Skeletal muscle tissue (tissue), 4 donors: ENCODE results near the gene HACD2. TPM values are rescaled to one million over a fixed set of nuclear protein-coding genes. Genes with fewer than 3 reads are reported as not detected.

ENCODE experiments used
- H3K27ac ChIP-seq: one replicate; pipeline ENCODE4 v1.7.0; 2013; ENCODE audit warnings: mild to moderate bottlenecking, low read depth, low read length, inconsistent platforms
- H3K27me3 ChIP-seq, 3 donors: one replicate each; pipeline ENCODE4 v1.7.0; 2013; ENCODE audit warnings: low read length in 3 of 3; ENCODE audit not compliant: control insufficient read depth in 3 of 3, insufficient read depth in 3 of 3
- H3K36me3 ChIP-seq, 3 donors: one replicate each; pipeline ENCODE4 v1.7.0; 2013; ENCODE audit warnings: low read length in 3 of 3; ENCODE audit not compliant: control insufficient read depth in 3 of 3, insufficient read depth in 3 of 3
- H3K4me1 ChIP-seq, 3 donors: one replicate each; pipeline ENCODE4 v1.7.0; 2013; ENCODE audit warnings: low read length in 3 of 3, mild to moderate bottlenecking in 3 of 3; ENCODE audit not compliant: control insufficient read depth in 3 of 3, insufficient read depth in 3 of 3
- H3K4me3 ChIP-seq, 3 donors: one replicate each; pipeline ENCODE4 v1.7.0; 2013; ENCODE audit warnings: low read length in 3 of 3
- H3K9ac ChIP-seq, 3 donors: one replicate each; pipeline ENCODE4 v1.7.0; 2013; ENCODE audit warnings: low read length in 3 of 3, mild to moderate bottlenecking in 3 of 3, moderate library complexity in 2 of 3, low read depth in 1 of 3
- H3K9me3 ChIP-seq, 3 donors: one replicate each; pipeline ENCODE4 v1.7.0; 2013; ENCODE audit warnings: low read length in 3 of 3; ENCODE audit not compliant: control insufficient read depth in 3 of 3
- total RNA-seq: library from RNA; depleted of rRNA; stranded (reverse); fragments of >200 nt; gene quantifications from one replicate; pipeline ENCODE4 v1.2.3, GENCODE V29; 2014
- donor health status: Osteomylitis.

HACD2 gene
- total RNA-seq, 1 donor from 2014 or later: 15.7 TPM

- no peak overlapping the region for H3K4me3 ChIP-seq
- no peak overlapping the region for H3K9ac ChIP-seq
Observed at GRCh38 chr3:123535580-123535979, 49.3 kb downstream of the HACD2 start.

GRCh38 chr3:123534264-123534663, 50.6 kb downstream of the HACD2 start:
- H3K27me3 ChIP-seq: no peaks in the 10 kb centered on the region
- no peaks in the 10 kb centered on the region for H3K4me1 ChIP-seq
- no peaks in the 10 kb centered on the region for H3K36me3 ChIP-seq
- H3K9ac ChIP-seq: no peak overlapping the region
- no peak overlapping the region for H3K4me3 ChIP-seq
- H3K27ac ChIP-seq: no peak overlapping the region
- no peaks in the 10 kb centered on the region for H3K9me3 ChIP-seq

More at GRCh38 chr3:123535580-123535979, 49.3 kb downstream of the HACD2 start:
- H3K27ac ChIP-seq: no peak overlapping the region
- no peaks in the 10 kb centered on the region for H3K36me3 ChIP-seq
- H3K4me1 ChIP-seq: no peaks in the 10 kb centered on the region
- no peaks in the 10 kb centered on the region for H3K27me3 ChIP-seq
- H3K9me3 ChIP-seq: no peaks in the 10 kb centered on the region

- no peaks in the 10 kb centered on the region for H3K9me3 ChIP-seq
- no peaks in the 10 kb centered on the region for H3K27me3 ChIP-seq
- no peak overlapping the region for H3K27ac ChIP-seq
- H3K4me3 ChIP-seq: no peak overlapping the region
- no peaks in the 10 kb centered on the region for H3K4me1 ChIP-seq
- no peak overlapping the region for H3K9ac ChIP-seq
- no peaks in the 10 kb centered on the region for H3K36me3 ChIP-seq
Observed at GRCh38 chr3:123533554-123534159, 51.2 kb downstream of the HACD2 start.

GRCh38 chr3:123528130-123528529, 56.7 kb downstream of the HACD2 start:
- Histone ChIP-seq H3K9ac (no peak overlapping the region), H3K36me3 (peaks cover 2 to 15% (median 15%) of the 10 kb centered on the region in 3 donors), H3K4me3 (no peak overlapping the region), H3K4me1 (no peaks in the 10 kb centered on the region), H3K27me3 (no peaks in the 10 kb centered on the region), H3K27ac (no peak overlapping the region), H3K9me3 (no peaks in the 10 kb centered on the region)

GRCh38 chr3:123527046-123527445, 57.8 kb downstream of the HACD2 start:
- Histone ChIP-seq H3K4me1 (peaks cover 3 to 7% (median 5%) of the 10 kb centered on the region in 3 donors), H3K27ac (no peak overlapping the region)

GRCh38 chr3:123526474-123526873, 58.4 kb downstream of the HACD2 start:
- Histone ChIP-seq H3K27me3 (no peaks in the 10 kb centered on the region), H3K4me1 (peaks cover 3 to 8% (median 5%) of the 10 kb centered on the region in 3 donors), H3K27ac (no peak overlapping the region), H3K9ac (no peak overlapping the region), H3K9me3 (no peaks in the 10 kb centered on the region), H3K36me3 (peaks cover 5 to 15% (median 15%) of the 10 kb centered on the region in 3 donors), H3K4me3 (no peak overlapping the region)

More at GRCh38 chr3:123527046-123527445, 57.8 kb downstream of the HACD2 start:
- no peak overlapping the region for H3K9ac ChIP-seq
- no peak overlapping the region for H3K4me3 ChIP-seq
- no peaks in the 10 kb centered on the region for H3K27me3 ChIP-seq
- no peaks in the 10 kb centered on the region for H3K9me3 ChIP-seq
- H3K36me3 ChIP-seq: peaks cover 5 to 15% (median 15%) of the 10 kb centered on the region in 3 donors

GRCh38 chr3:123525433-123525832, 59.4 kb downstream of the HACD2 start:
- H3K9ac ChIP-seq: no peak overlapping the region
- H3K4me1 ChIP-seq: peaks cover 3 to 10% (median 5%) of the 10 kb centered on the region in 3 donors
- peaks cover 5 to 15% (median 15%) of the 10 kb centered on the region in 3 donors for H3K36me3 ChIP-seq
- no peak overlapping the region for H3K4me3 ChIP-seq
- H3K9me3 ChIP-seq: no peaks in the 10 kb centered on the region
- no peak overlapping the region for H3K27ac ChIP-seq
- H3K27me3 ChIP-seq: no peaks in the 10 kb centered on the region

GRCh38 chr3:123524981-123525380, 59.9 kb downstream of the HACD2 start:
- no peak overlapping the region for H3K4me3 ChIP-seq
- H3K4me1 ChIP-seq: peaks cover 3 to 10% (median 5%) of the 10 kb centered on the region in 3 donors
- no peak overlapping the region for H3K9ac ChIP-seq
- H3K9me3 ChIP-seq: no peaks in the 10 kb centered on the region
- no peak overlapping the region for H3K27ac ChIP-seq
- H3K27me3 ChIP-seq: no peaks in the 10 kb centered on the region
- peaks cover 5 to 15% (median 15%) of the 10 kb centered on the region in 3 donors for H3K36me3 ChIP-seq

- Histone ChIP-seq H3K9me3 (no peaks in the 10 kb centered on the region), H3K36me3 (peaks cover 5 to 15% (median 13%) of the 10 kb centered on the region in 3 donors), H3K27ac (no peak overlapping the region), H3K9ac (no peak overlapping the region), H3K27me3 (no peaks in the 10 kb centered on the region), H3K4me3 (no peak overlapping the region), H3K4me1 (peaks cover 3 to 10% (median 5%) of the 10 kb centered on the region in 3 donors)
Observed at GRCh38 chr3:123523023-123523412, 61.8 kb downstream of the HACD2 start.

GRCh38 chr3:123522320-123523022, 62.4 kb downstream of the HACD2 start:
- peaks cover 5 to 10% (median 9%) of the 10 kb centered on the region in 3 donors for H3K36me3 ChIP-seq
- H3K9ac ChIP-seq: no peak overlapping the region
- no peak overlapping the region for H3K4me3 ChIP-seq
- no peaks in the 10 kb centered on the region for H3K9me3 ChIP-seq
- peaks cover 3 to 10% (median 5%) of the 10 kb centered on the region in 3 donors for H3K4me1 ChIP-seq
- no peak overlapping the region for H3K27ac ChIP-seq
- no peaks in the 10 kb centered on the region for H3K27me3 ChIP-seq
